A549 (cell line): ENCODE data around the gene IGSF5.

Experiments used
- BHLHE40 ChIP-seq: IDR thresholded peaks from 2 replicates; pipeline ENCODE4 v1.6.1; 2012; ENCODE audit warnings: low read depth, low read length, inconsistent platforms
- CTCF ChIP-seq: fragments of >200 bp; sonication (Bioruptor Twin); formaldehyde crosslinking; IDR thresholded peaks from 3 replicates; pipeline ENCODE4 v1.5.1; 2016
- EP300 ChIP-seq, 2 experiments: fragments of >200 bp; sonication (Bioruptor Twin); formaldehyde crosslinking; IDR thresholded peaks; 2 replicates in 1 of 2; 3 replicates in 1 of 2; pipeline ENCODE4 v1.6.1; 2016 to 2017
- HDAC2 ChIP-seq: fragments of 200-600 bp; sonication (generic); IDR thresholded peaks from 2 replicates; pipeline ENCODE4 v1.6.1; 2016
- KDM5A ChIP-seq: fragments of 200-600 bp; sonication (generic); IDR thresholded peaks from 2 replicates; pipeline ENCODE4 v1.6.1; 2016; ENCODE audit warnings: antibody characterized with exemption, mild to moderate bottlenecking
- MAFK ChIP-seq: fragments of 450-650 bp; IDR thresholded peaks from 2 replicates; pipeline ENCODE4 v1.6.1; 2014; ENCODE audit not compliant: partially characterized antibody
- MAX ChIP-seq: IDR thresholded peaks from 2 replicates; pipeline ENCODE4 v1.6.1; 2012
- MYC ChIP-seq: IDR thresholded peaks from 2 replicates; pipeline ENCODE4 v1.6.1; 2012; ENCODE audit warnings: mild to moderate bottlenecking, inconsistent platforms, low read length, improper control_type of control experiment, borderline replicate concordance
- NR3C1 ChIP-seq: fragments of >200 bp; sonication (Bioruptor Twin); formaldehyde crosslinking; IDR thresholded peaks from 3 replicates; pipeline ENCODE4 v1.6.1; 2017
- POLR2A ChIP-seq: IDR thresholded peaks from 2 replicates; pipeline ENCODE4 v1.6.1; 2012; ENCODE audit warnings: mild to moderate bottlenecking, low read length
- RAD21 ChIP-seq, 2 experiments: fragments of >200 bp in 1 of 2; sonication (Bioruptor Twin) in 1 of 2; formaldehyde crosslinking in 1 of 2; IDR thresholded peaks in 1 of 2; conservative IDR thresholded peaks in 1 of 2; 2 replicates in 1 of 2; 3 replicates in 1 of 2; pipeline ENCODE4 v1.6.1; 2012 to 2018; ENCODE audit warnings: inconsistent platforms in 1 of 2
- REST ChIP-seq: fragments of 200-600 bp; sonication (generic); IDR thresholded peaks from 2 replicates; pipeline ENCODE4 v1.6.1; 2016; ENCODE audit warnings: antibody characterized with exemption, mild to moderate bottlenecking, moderate library complexity
- SMC3 ChIP-seq: fragments of >200 bp; sonication (Bioruptor Twin); formaldehyde crosslinking; IDR thresholded peaks from 3 replicates; pipeline ENCODE4 v1.6.1; 2018; ENCODE audit warnings: inconsistent platforms
- ZFP36 ChIP-seq: fragments of 450-650 bp; IDR thresholded peaks from 2 replicates; pipeline ENCODE4 v1.6.1; 2014; ENCODE audit warnings: borderline replicate concordance; ENCODE audit not compliant: partially characterized antibody

- TF ChIP-seq CTCF = no peak
- TF ChIP-seq MYC = no peak
- no peak for TF ChIP-seq REST
- no peak for TF ChIP-seq RAD21 (conservative IDR thresholded peaks at IDR 0.05 in 1 of 2, IDR thresholded peaks at IDR 0.05 in 1 of 2)
- no peak for TF ChIP-seq ZFP36
- no peak for TF ChIP-seq MAX
- TF ChIP-seq EP300 (IDR thresholded peaks at IDR 0.05) = no peak
- no peak for TF ChIP-seq HDAC2
- no peak for TF ChIP-seq NR3C1
- TF ChIP-seq BHLHE40 = no peak
- TF ChIP-seq MAFK = no peak
- TF ChIP-seq KDM5A = no peak
- no peak for TF ChIP-seq POLR2A
- no peak for TF ChIP-seq SMC3
Observed at GRCh38 chr21:39727401-39728120, 17.4 kb upstream of the IGSF5 start.
